HepG2 (cell line): ENCODE data around the gene SPTBN4. TPM values are rescaled to one million over a fixed set of nuclear protein-coding genes. Genes with fewer than 3 reads are reported as not detected.

Experiments used
- JUNB ChIP-seq: sonication (generic); formaldehyde crosslinking; IDR thresholded peaks from 2 replicates; pipeline ENCODE4 v1.8.0; 2022; ENCODE audit warnings: missing genetic modification reagents, mild to moderate bottlenecking, borderline replicate concordance
- MYC ChIP-seq: sonication (generic); formaldehyde crosslinking; IDR thresholded peaks from 2 replicates; pipeline ENCODE4 v1.9.0; 2021; ENCODE audit warnings: missing genetic modification reagents, borderline replicate concordance
- POLR2A ChIP-seq, 2 experiments: IDR thresholded peaks; 2 replicates each; pipeline ENCODE4 v1.6.1; 2011; ENCODE audit warnings: low read depth in 2 of 2, low read length in 2 of 2, mild to moderate bottlenecking in 1 of 2, moderate library complexity in 1 of 2; ENCODE audit not compliant: insufficient read depth in 1 of 2
- ZNF660 ChIP-seq: sonication (generic); formaldehyde crosslinking; IDR thresholded peaks from 2 replicates; pipeline ENCODE4 v1.5.1; 2020; ENCODE audit warnings: mild to moderate bottlenecking, low read depth, missing genetic modification reagents, borderline replicate concordance
- ZNF678 ChIP-seq: sonication (generic); formaldehyde crosslinking; IDR thresholded peaks from 2 replicates; pipeline ENCODE4 v1.4.0; 2020; ENCODE audit warnings: mild to moderate bottlenecking, missing genetic modification reagents
- ZSCAN22 ChIP-seq: sonication (generic); formaldehyde crosslinking; IDR thresholded peaks from 2 replicates; pipeline ENCODE4 v1.4.0; 2020; ENCODE audit warnings: mild to moderate bottlenecking, missing genetic modification reagents
- polyA plus RNA-seq, 8 experiments: library from polyadenylated mRNA; depleted of rRNA in 3 of 8; stranded (reverse) in 7 of 8; unstranded in 1 of 8; fragments of >200 nt; fragmentation: Illumina TruSeq in 4 of 8; extraction: Trizol in 4 of 8; gene quantifications; 2 replicates each; pipeline versions ENCODE4 v1.2.1 to v1.2.3, GENCODE V29; 2011 to 2016; ENCODE audit warnings: low read depth in 4 of 8, missing spikeins in 1 of 8, mixed read lengths in 1 of 8; ENCODE audit not compliant: insufficient read depth in 1 of 8
- total RNA-seq, 5 experiments: library from RNA; depleted of rRNA; stranded (reverse); fragments of >200 nt; fragmentation: Illumina TruSeq; extraction: Trizol; gene quantifications; 2 replicates each; pipeline ENCODE4 v1.2.3, GENCODE V29; 2016; ENCODE audit warnings: low read depth in 1 of 5
- TF ChIP-seq, protein P1 (sequence below): sonication (generic); formaldehyde crosslinking; IDR thresholded peaks from 2 replicates; pipeline ENCODE4 v1.4.0; 2020; ENCODE audit warnings: low read depth, mild to moderate bottlenecking, missing genetic modification reagents
- TF ChIP-seq, protein P2 (sequence below): sonication (generic); formaldehyde crosslinking; IDR thresholded peaks from 2 replicates; pipeline ENCODE4 v1.4.0; 2020; ENCODE audit warnings: mild to moderate bottlenecking, missing genetic modification reagents
- TF ChIP-seq, protein P3 (sequence below): sonication (generic); formaldehyde crosslinking; IDR thresholded peaks from one replicate; pipeline ENCODE4 v1.5.1; 2020; ENCODE audit warnings: mild to moderate bottlenecking, missing genetic modification reagents; ENCODE audit errors: not compliant biosample characterization
- TF ChIP-seq, protein P4 (sequence below), 2 experiments: sonication (generic) in 1 of 2; formaldehyde crosslinking in 1 of 2; IDR thresholded peaks; 2 replicates each; pipeline versions ENCODE4 v1.4.0 to v1.6.1; 2018 to 2020; ENCODE audit warnings: missing genetic modification reagents in 2 of 2, borderline replicate concordance in 1 of 2, low read depth in 1 of 2, mild to moderate bottlenecking in 1 of 2, missing biosample characterization in 1 of 2
- TF ChIP-seq, protein P5 (sequence below), 2 experiments: fragments of 450-650 bp in 1 of 2; sonication (generic) in 1 of 2; formaldehyde crosslinking; IDR thresholded peaks; 2 replicates each; pipeline versions ENCODE4 v1.5.0 to v1.8.0; 2020 to 2022; ENCODE audit warnings: mild to moderate bottlenecking in 1 of 2, missing genetic modification reagents in 1 of 2

The SPTBN4 gene
- total and polyA plus RNA-seq, 2 of the 13 experiments (the other 11 are each of a cell fraction or from before 2014, with no cell fraction given): 0.11 TPM

DNA sequence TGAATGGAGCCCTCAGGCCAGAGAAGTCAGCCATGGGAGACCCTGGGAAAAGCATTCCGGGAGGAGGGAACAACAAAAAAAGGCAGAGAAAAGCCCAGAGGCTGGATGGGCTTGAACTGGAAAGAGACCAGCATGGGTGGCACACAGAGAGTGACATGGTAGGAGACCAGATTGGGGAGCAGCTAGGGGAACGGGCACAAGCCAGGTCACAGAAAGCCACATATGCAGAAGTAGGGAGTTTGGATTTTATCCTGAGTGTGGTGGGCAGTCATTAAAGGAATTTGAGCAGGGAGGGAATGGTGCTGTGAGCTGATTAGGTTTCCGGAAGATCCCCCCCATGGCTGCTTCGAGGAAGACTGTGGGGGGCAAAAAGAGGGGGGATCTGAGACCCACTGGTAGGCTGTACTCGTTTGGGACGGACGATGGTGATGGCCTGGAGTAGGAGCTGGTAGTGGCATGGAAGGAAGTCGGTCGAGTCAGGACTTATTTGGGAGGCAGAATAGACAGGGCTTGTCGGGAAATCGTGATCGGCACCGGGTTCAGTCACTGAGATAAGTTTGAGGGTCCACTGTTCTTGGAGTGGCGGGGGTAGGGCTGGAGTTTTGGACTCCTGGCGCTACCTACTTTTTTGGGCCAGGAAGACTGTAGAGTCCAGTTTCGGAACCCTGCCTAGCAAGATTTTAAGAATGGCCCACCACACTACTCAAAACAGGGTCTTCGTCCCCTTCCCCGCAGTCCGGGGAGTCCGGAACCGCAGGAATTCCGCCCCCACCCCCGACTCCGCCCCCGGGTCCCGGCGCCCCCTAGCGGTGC, 42.0 kb upstream of the SPTBN4 start (continued):
- TF ChIP-seq, protein P1, sequence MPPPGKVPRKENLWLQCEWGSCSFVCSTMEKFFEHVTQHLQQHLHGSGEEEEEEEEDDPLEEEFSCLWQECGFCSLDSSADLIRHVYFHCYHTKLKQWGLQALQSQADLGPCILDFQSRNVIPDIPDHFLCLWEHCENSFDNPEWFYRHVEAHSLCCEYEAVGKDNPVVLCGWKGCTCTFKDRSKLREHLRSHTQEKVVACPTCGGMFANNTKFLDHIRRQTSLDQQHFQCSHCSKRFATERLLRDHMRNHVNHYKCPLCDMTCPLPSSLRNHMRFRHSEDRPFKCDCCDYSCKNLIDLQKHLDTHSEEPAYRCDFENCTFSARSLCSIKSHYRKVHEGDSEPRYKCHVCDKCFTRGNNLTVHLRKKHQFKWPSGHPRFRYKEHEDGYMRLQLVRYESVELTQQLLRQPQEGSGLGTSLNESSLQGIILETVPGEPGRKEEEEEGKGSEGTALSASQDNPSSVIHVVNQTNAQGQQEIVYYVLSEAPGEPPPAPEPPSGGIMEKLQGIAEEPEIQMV (CRISPR knock-in tag): no peak
- TF ChIP-seq ZNF660 (CRISPR knock-in tag) (no peak), ZSCAN22 (0 out of 2 replicates have a peak, but pooled peaks have one; percentile 42), POLR2A (IDR thresholded peaks at IDR 0.05; ENCODE audit: insufficient read depth in 1 of 2, low read depth in 2 of 2, low read length in 2 of 2) (0 out of 4 replicates have a peak, but pooled peaks of 1 of the 2 experiments have one; percentile 25), MYC (CRISPR knock-in tag) (no peak), JUNB (CRISPR knock-in tag) (no peak), ZNF678 (no peak)
- TF ChIP-seq, protein P2, sequence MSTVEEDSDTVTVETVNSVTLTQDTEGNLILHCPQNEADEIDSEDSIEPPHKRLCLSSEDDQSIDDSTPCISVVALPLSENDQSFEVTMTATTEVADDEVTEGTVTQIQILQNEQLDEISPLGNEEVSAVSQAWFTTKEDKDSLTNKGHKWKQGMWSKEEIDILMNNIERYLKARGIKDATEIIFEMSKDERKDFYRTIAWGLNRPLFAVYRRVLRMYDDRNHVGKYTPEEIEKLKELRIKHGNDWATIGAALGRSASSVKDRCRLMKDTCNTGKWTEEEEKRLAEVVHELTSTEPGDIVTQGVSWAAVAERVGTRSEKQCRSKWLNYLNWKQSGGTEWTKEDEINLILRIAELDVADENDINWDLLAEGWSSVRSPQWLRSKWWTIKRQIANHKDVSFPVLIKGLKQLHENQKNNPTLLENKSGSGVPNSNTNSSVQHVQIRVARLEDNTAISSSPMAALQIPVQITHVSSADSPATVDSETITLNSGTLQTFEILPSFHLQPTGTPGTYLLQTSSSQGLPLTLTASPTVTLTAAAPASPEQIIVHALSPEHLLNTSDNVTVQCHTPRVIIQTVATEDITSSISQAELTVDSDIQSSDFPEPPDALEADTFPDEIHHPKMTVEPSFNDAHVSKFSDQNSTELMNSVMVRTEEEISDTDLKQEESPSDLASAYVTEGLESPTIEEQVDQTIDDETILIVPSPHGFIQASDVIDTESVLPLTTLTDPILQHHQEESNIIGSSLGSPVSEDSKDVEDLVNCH: no peak
- TF ChIP-seq, protein P3, sequence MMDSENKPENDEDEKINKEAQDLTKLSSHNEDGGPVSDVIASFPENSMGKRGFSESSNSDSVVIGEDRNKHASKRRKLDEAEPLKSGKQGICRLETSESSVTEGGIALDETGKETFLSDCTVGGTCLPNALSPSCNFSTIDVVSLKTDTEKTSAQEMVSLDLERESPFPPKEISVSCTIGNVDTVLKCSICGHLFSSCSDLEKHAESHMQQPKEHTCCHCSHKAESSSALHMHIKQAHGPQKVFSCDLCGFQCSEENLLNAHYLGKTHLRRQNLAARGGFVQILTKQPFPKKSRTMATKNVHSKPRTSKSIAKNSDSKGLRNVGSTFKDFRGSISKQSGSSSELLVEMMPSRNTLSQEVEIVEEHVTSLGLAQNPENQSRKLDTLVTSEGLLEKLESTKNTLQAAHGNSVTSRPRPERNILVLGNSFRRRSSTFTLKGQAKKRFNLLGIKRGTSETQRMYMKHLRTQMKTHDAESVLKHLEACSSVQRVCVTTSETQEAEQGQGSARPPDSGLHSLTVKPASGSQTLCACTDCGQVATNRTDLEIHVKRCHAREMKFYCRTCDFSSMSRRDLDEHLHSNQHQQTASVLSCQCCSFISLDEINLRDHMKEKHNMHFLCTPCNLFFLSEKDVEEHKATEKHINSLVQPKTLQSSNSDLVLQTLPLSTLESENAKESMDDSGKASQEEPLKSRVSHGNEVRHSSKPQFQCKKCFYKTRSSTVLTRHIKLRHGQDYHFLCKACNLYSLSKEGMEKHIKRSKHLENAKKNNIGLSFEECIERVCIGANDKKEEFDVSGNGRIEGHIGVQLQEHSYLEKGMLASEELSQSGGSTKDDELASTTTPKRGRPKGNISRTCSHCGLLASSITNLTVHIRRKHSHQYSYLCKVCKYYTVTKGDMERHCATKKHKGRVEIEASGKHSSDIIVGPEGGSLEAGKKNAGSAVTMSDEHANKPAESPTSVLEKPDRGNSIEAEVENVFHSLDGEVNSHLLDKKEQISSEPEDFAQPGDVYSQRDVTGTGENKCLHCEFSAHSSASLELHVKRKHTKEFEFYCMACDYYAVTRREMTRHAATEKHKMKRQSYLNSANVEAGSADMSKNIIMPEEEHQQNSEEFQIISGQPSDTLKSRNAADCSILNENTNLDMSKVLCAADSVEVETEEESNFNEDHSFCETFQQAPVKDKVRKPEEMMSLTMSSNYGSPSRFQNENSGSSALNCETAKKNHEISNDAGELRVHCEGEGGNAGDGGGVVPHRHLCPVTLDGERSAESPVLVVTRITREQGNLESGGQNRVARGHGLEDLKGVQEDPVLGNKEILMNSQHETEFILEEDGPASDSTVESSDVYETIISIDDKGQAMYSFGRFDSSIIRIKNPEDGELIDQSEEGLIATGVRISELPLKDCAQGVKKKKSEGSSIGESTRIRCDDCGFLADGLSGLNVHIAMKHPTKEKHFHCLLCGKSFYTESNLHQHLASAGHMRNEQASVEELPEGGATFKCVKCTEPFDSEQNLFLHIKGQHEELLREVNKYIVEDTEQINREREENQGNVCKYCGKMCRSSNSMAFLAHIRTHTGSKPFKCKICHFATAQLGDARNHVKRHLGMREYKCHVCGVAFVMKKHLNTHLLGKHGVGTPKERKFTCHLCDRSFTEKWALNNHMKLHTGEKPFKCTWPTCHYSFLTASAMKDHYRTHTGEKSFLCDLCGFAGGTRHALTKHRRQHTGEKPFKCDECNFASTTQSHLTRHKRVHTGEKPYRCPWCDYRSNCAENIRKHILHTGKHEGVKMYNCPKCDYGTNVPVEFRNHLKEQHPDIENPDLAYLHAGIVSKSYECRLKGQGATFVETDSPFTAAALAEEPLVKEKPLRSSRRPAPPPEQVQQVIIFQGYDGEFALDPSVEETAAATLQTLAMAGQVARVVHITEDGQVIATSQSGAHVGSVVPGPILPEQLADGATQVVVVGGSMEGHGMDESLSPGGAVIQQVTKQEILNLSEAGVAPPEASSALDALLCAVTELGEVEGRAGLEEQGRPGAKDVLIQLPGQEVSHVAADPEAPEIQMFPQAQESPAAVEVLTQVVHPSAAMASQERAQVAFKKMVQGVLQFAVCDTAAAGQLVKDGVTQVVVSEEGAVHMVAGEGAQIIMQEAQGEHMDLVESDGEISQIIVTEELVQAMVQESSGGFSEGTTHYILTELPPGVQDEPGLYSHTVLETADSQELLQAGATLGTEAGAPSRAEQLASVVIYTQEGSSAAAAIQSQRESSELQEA (CRISPR knock-in tag): peak; percentile 4
- TF ChIP-seq, protein P4, sequence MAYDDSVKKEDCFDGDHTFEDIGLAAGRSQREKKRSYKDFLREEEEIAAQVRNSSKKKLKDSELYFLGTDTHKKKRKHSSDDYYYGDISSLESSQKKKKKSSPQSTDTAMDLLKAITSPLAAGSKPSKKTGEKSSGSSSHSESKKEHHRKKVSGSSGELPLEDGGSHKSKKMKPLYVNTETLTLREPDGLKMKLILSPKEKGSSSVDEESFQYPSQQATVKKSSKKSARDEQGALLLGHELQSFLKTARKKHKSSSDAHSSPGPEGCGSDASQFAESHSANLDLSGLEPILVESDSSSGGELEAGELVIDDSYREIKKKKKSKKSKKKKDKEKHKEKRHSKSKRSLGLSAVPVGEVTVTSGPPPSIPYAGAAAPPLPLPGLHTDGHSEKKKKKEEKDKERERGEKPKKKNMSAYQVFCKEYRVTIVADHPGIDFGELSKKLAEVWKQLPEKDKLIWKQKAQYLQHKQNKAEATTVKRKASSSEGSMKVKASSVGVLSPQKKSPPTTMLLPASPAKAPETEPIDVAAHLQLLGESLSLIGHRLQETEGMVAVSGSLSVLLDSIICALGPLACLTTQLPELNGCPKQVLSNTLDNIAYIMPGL (CRISPR knock-in tag; IDR thresholded peaks at IDR 0.05; ENCODE audit: borderline replicate concordance in 1 of 2, low read depth in 1 of 2): peak in 1 of 2 experiments; percentile 11; a peak in 1 of 4 replicates
- TF ChIP-seq, protein P5, sequence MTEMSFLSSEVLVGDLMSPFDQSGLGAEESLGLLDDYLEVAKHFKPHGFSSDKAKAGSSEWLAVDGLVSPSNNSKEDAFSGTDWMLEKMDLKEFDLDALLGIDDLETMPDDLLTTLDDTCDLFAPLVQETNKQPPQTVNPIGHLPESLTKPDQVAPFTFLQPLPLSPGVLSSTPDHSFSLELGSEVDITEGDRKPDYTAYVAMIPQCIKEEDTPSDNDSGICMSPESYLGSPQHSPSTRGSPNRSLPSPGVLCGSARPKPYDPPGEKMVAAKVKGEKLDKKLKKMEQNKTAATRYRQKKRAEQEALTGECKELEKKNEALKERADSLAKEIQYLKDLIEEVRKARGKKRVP (CRISPR knock-in tag; IDR thresholded peaks at IDR 0.05): no peak
